PC-3 (cell line): ENCODE results near the gene PTPRN2. TPM values are rescaled to one million over a fixed set of nuclear protein-coding genes. Genes with fewer than 3 reads are reported as not detected.

Source experiments
- ATAC-seq: fragments of 200-7000 bp; cut with Tn5 transposase; 2 replicates; pipeline ENCODE4 v1.9.1; 2020; ENCODE audit warnings: mild to moderate bottlenecking, moderate library complexity
- BruUV-seq: library from RNA; stranded (reverse); fragments of 400-500 nt; replicated peaks from 2 replicates; lab custom pipeline; 2021; lab: Mats Ljungman, UMichigan
- CTCF ChIA-PET: fragments of 300-600 bp; sonication (Branson Sonifier 250); formaldehyde crosslinking; loops from one replicate; lab custom pipeline; 2022; ENCODE audit warnings: antibody characterized with exemption; lab: Charles Lee
- POLR2A ChIA-PET: fragments of 300-600 bp; sonication (Branson Sonifier 250); formaldehyde crosslinking; loops from one replicate; lab custom pipeline; 2022; ENCODE audit warnings: antibody characterized with exemption; ENCODE audit not compliant: unreplicated experiment; lab: Charles Lee
- DNase-seq: peaks from one replicate; pipeline ENCODE4 v3.0.0-alpha.2; 2015
- H2AFZ ChIP-seq: fragments of 300-600 bp; sonication (generic); 2 replicates; pipeline ENCODE4 v1.6.0; 2016; ENCODE audit warnings: antibody characterized with exemption, low read length
- H3F3A ChIP-seq: fragments of 300-600 bp; sonication (generic); one replicate; pipeline ENCODE4 v1.6.0; 2017; ENCODE audit warnings: antibody characterized with exemption, low read length, control low read depth, mild to moderate bottlenecking; ENCODE audit not compliant: unreplicated experiment
- H3K27ac ChIP-seq: fragments of 300-600 bp; sonication (generic); 2 replicates; pipeline ENCODE4 v1.5.1; 2016; ENCODE audit warnings: mild to moderate bottlenecking, low read length
- H3K27me3 ChIP-seq: fragments of 300-600 bp; sonication (generic); 2 replicates; pipeline ENCODE4 v1.6.1; 2016; ENCODE audit warnings: low read length, mixed read lengths
- H3K36me3 ChIP-seq: fragments of 300-600 bp; sonication (generic); 2 replicates; pipeline ENCODE4 v1.6.1; 2016; ENCODE audit warnings: low read depth, mixed run types, low read length, mixed read lengths
- H3K4me1 ChIP-seq: fragments of 300-600 bp; sonication (generic); 2 replicates; pipeline ENCODE4 v1.5.1; 2016; ENCODE audit warnings: low read length; ENCODE audit not compliant: insufficient read depth
- H3K4me2 ChIP-seq: fragments of 300-600 bp; sonication (generic); 2 replicates; pipeline ENCODE4 v1.6.0; 2016; ENCODE audit warnings: low read length
- H3K4me3 ChIP-seq: fragments of 300-600 bp; sonication (generic); 2 replicates; pipeline ENCODE4 v1.5.1; 2016; ENCODE audit warnings: mild to moderate bottlenecking, low read length, mixed read lengths
- H3K79me2 ChIP-seq: fragments of 300-600 bp; sonication (generic); 2 replicates; pipeline ENCODE4 v1.6.1; 2017; ENCODE audit warnings: low read length, mixed read lengths
- H3K9ac ChIP-seq: fragments of 300-600 bp; sonication (generic); 2 replicates; pipeline ENCODE4 v1.6.0; 2016; ENCODE audit warnings: mild to moderate bottlenecking, low read length
- H3K9me2 ChIP-seq: fragments of 300-600 bp; sonication (generic); replicated peaks from 2 replicates; pipeline ENCODE4 v1.6.1; 2016; ENCODE audit warnings: mixed run types, low read length, mixed read lengths
- H3K9me3 ChIP-seq: fragments of 300-600 bp; sonication (generic); 2 replicates; pipeline ENCODE4 v1.6.1; 2016; ENCODE audit warnings: low read length, mixed read lengths
- H4K20me1 ChIP-seq: fragments of 300-600 bp; sonication (generic); 2 replicates; pipeline ENCODE4 v1.6.1; 2016; ENCODE audit warnings: low read length, mixed read lengths
- CTCF ChIP-seq: fragments of 300-600 bp; sonication (generic); conservative IDR thresholded peaks from 2 replicates; pipeline ENCODE4 v1.5.1; 2017; ENCODE audit warnings: antibody characterized with exemption, low read depth, mild to moderate bottlenecking, low read length
- EZH2 ChIP-seq: fragments of 300-600 bp; sonication (generic); IDR thresholded peaks from one replicate; pipeline ENCODE4 v1.6.1; 2017; ENCODE audit warnings: antibody characterized with exemption, mild to moderate bottlenecking, low read length; ENCODE audit not compliant: unreplicated experiment
- EZH2phosphoT487 ChIP-seq: fragments of 300-600 bp; sonication (generic); IDR thresholded peaks from 2 replicates; pipeline ENCODE4 v1.6.1; 2018; ENCODE audit warnings: mild to moderate bottlenecking, antibody characterized with exemption, low read length, borderline replicate concordance
- intact Hi-C: fragments of 100-400 bp; cut with micrococcal nuclease; formaldehyde crosslinking; loops from 2 replicates; pipeline ENCODE4 v1.9.0; 2023
- total RNA-seq: library from RNA; depleted of rRNA; stranded (reverse); fragments of >200 nt; gene quantifications from 2 replicates; pipeline ENCODE4 v1.2.3, GENCODE V29; 2014

Gene PTPRN2
- total RNA-seq, 1 experiment from 2014 or later = 3.2 TPM

DNA sequence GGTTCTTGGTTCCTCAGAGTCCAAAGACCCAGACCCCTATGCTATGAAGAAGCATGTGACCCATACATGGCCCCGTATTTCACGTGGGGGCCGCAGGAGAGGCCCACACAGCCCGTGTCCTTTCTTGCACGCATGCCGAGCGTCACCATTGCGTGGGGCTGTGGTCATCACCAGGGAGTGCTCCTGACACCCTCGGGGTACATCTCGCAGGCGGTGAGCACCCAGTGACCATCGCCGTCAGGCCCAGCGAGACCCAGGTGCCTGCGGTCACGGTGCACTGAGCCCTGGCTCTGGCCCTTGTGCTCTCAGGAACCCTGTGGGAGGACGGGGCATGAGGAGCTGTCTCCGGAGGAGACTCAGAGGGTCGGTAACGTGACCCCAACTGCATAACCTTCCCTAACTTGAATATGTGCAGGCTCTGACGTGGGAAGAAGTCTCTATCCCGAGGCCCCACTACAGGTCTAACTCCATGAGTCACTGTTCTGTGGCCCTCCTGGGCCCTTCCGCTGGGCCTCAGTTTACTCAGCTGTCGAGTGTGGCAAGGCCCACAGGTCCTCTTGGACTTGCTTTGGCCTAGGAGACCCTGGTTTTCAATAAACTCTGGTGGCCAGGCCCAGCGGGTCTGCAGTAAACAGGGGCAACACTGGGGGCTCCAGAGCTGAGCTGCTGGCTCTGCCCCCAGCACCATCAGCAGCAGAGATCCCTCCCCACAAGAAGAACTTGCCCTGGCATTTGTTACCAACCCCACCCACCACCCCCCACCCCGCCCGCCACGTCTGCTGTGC, 503.9 kb downstream of the PTPRN2 start:
- H3K27me3 ChIP-seq = no peaks in the 10 kb centered on the region
- no peaks in the 10 kb centered on the region for H4K20me1 ChIP-seq
- no peaks in the 10 kb centered on the region for H3K9me2 ChIP-seq
- H3K9ac ChIP-seq = no peak overlapping the region
- H3K4me1 ChIP-seq = no peaks in the 10 kb centered on the region
- POLR2A ChIA-PET = no interaction called here
- no peaks in the 10 kb centered on the region for H3K79me2 ChIP-seq
- no peak overlapping the region for H3K4me2 ChIP-seq
- no peaks in the 10 kb centered on the region for H3K9me3 ChIP-seq
- H2AFZ ChIP-seq = no peak overlapping the region
- no TSS peak for BruUV-seq
- H3K27ac ChIP-seq = no peak overlapping the region
- intact Hi-C loops = no loop called here
- no peaks in the 10 kb centered on the region for H3K36me3 ChIP-seq
- CTCF ChIA-PET = no interaction called here
- TF ChIP-seq CTCF = no peak
- TF ChIP-seq EZH2 = no peak
- no peak for TF ChIP-seq EZH2phosphoT487
- ATAC-seq (no peak), DNase-seq (no peak)
- H3F3A ChIP-seq = no peaks in the 10 kb centered on the region
- no peak overlapping the region for H3K4me3 ChIP-seq

- ChIA-PET POLR2A (no interaction called here), CTCF (no interaction called here)
- Histone ChIP-seq H3K4me2 (no peak overlapping the region), H2AFZ (no peak overlapping the region), H3K9me3 (no peaks in the 10 kb centered on the region), H3K27ac (no peak overlapping the region), H3K9ac (no peak overlapping the region), H3K9me2 (no peaks in the 10 kb centered on the region), H3K79me2 (no peaks in the 10 kb centered on the region), H3K36me3 (no peaks in the 10 kb centered on the region), H3K4me1 (no peaks in the 10 kb centered on the region), H3F3A (no peaks in the 10 kb centered on the region), H3K27me3 (no peaks in the 10 kb centered on the region), H3K4me3 (no peak overlapping the region), H4K20me1 (no peaks in the 10 kb centered on the region)
- intact Hi-C loops = no loop called here
- ATAC-seq = no peak
- TF ChIP-seq EZH2 (no peak), EZH2phosphoT487 (no peak), CTCF (no peak)
- DNase-seq = no peak
- no TSS peak for BruUV-seq
Observed at GRCh38 chr7:158082761-158083160, 504.9 kb downstream of the PTPRN2 start.

- BruUV-seq = no TSS peak
- Histone ChIP-seq H4K20me1 (no peaks in the 10 kb centered on the region), H3K79me2 (no peaks in the 10 kb centered on the region), H3K36me3 (no peaks in the 10 kb centered on the region), H3K27ac (no peak overlapping the region), H3F3A (no peaks in the 10 kb centered on the region), H2AFZ (no peak overlapping the region), H3K27me3 (no peaks in the 10 kb centered on the region), H3K4me1 (no peaks in the 10 kb centered on the region), H3K4me3 (no peak overlapping the region), H3K4me2 (no peak overlapping the region), H3K9ac (no peak overlapping the region), H3K9me3 (no peaks in the 10 kb centered on the region), H3K9me2 (no peaks in the 10 kb centered on the region)
- ChIA-PET CTCF (no interaction called here), POLR2A (no interaction called here)
- intact Hi-C loops = no loop called here
- ATAC-seq (no peak), DNase-seq (no peak)
- TF ChIP-seq EZH2 (no peak), EZH2phosphoT487 (no peak), CTCF (no peak)
Observed at GRCh38 chr7:158080899-158081445, 506.7 kb downstream of the PTPRN2 start.
